Esophagus squamous epithelium (tissue), 5 donors: Measurements from ENCODE around the gene NENF. TPM values are rescaled to one million over a fixed set of nuclear protein-coding genes. Genes with fewer than 3 reads are reported as not detected.

Experiments
- DNase-seq: peaks from one replicate; lab custom pipeline; 2025; lab: John Stamatoyannopoulos, UW
- H3K27ac ChIP-seq, 4 donors: fragments of 200-600 bp; sonication (generic); one replicate each; pipeline ENCODE4 v1.5.1; 2016 to 2019; ENCODE audit warnings: mild to moderate bottlenecking in 1 of 4
- H3K27me3 ChIP-seq, 4 donors: fragments of 200-600 bp; sonication (generic); 1 replicate in 3 of 4; 2 replicates in 1 of 4; pipeline versions ENCODE4 v1.5.1 to v1.6.0; 2017 to 2021; ENCODE audit warnings: antibody characterized with exemption in 1 of 4
- H3K36me3 ChIP-seq, 3 donors: fragments of 200-600 bp; sonication (generic); one replicate each; pipeline ENCODE4 v1.5.1; 2016 to 2019
- H3K4me1 ChIP-seq, 3 donors: fragments of 200-600 bp; sonication (generic); one replicate each; pipeline ENCODE4 v1.5.1; 2017 to 2019
- H3K4me3 ChIP-seq, 4 donors: fragments of 200-600 bp; sonication (generic); 1 replicate in 3 of 4; 2 replicates in 1 of 4; pipeline ENCODE4 v1.5.1; 2016 to 2019; ENCODE audit warnings: mild to moderate bottlenecking in 2 of 4, moderate library complexity in 1 of 4
- H3K9me3 ChIP-seq, 3 donors: fragments of 200-600 bp; sonication (generic); one replicate each; pipeline ENCODE4 v1.5.1; 2016 to 2019
- CTCF ChIP-seq, 6 experiments: fragments of 450-650 bp in 4 of 6; fragments of 200-600 bp in 2 of 6; sonication (generic) in 2 of 6; IDR thresholded peaks; one replicate each; pipeline ENCODE4 v1.5.1; 2016 to 2019; ENCODE audit warnings: antibody characterized with exemption in 6 of 6, mild to moderate bottlenecking in 4 of 6, moderate library complexity in 4 of 6
- POLR2A ChIP-seq, 4 donors: fragments of 450-650 bp; IDR thresholded peaks; one replicate each; pipeline ENCODE4 v1.6.1; 2017; ENCODE audit warnings: antibody characterized with exemption in 4 of 4, mild to moderate bottlenecking in 4 of 4, moderate library complexity in 3 of 4
- whole genome bisulfite sequencing, 2 donors: methylation state at CpG; one replicate each; pipeline ENCODE4 v1.1.5; 2018; 5-methylcytosine and 5-hydroxymethylcytosine counted together
- intact Hi-C: fragments of 100-400 bp; cut with DNase I; formaldehyde crosslinking; loops from one replicate; pipeline ENCODE4 v1.15.0; 2022
- total RNA-seq, 4 donors: library from RNA; depleted of rRNA; stranded (reverse); fragments of >200 nt; gene quantifications; one replicate each; pipeline ENCODE4 v1.1.0, GENCODE V29; 2016
- donor health status: DM: yes; HTN: yes; CAD: no.

Gene NENF
- total RNA-seq, 4 donors from 2014 or later = 31.0 to 65.8 (median 42.0) TPM

- Histone ChIP-seq H3K27ac (no peak overlapping the region), H3K4me1 (peaks cover 7 to 40% (median 12%) of the 10 kb centered on the region in 3 donors), H3K4me3 (no peak overlapping the region), H3K36me3 (no peaks in the 10 kb centered on the region), H3K9me3 (no peaks in the 10 kb centered on the region), H3K27me3 (no peaks in the 10 kb centered on the region)
- WGBS, 2 donors = 89 to 95% methylated on average over 9 of the region's 9 CpGs
- intact Hi-C loops = no loop called here
- DNase-seq = no peak
- TF ChIP-seq CTCF (IDR thresholded peaks at IDR 0.05) = no peak
Measured at GRCh38 chr1:212431644-212432043, 1.1 kb upstream of the NENF start.

GRCh38 chr1:212432272-212432660 is 454 bp upstream of the NENF start:
- Histone ChIP-seq H3K4me1 (peaks cover 7 to 40% (median 12%) of the 10 kb centered on the region in 3 donors), H3K27ac (peak overlapping the region; percentile 82 to 93 (median 90)), H3K36me3 (no peaks in the 10 kb centered on the region), H3K9me3 (no peaks in the 10 kb centered on the region), H3K27me3 (no peaks in the 10 kb centered on the region), H3K4me3 (peak overlapping the region; percentile 71 to 92 (median 83))
- DNase-seq = no peak
- TF ChIP-seq CTCF (IDR thresholded peaks at IDR 0.05) (no peak), POLR2A (IDR thresholded peaks at IDR 0.05) (no peak)
- 3 to 14% methylated on average over 5 of the region's 5 CpGs for WGBS, 2 donors
- intact Hi-C loops = no loop called here

GRCh38 chr1:212433577-212434462 is 1.1 kb downstream of the NENF start:
- no peak for DNase-seq
- H3K4me3 ChIP-seq = peak overlapping the region; percentile 71 to 92 (median 83)
- WGBS, 2 donors = 57 to 59% methylated on average over 12 to 14 of the region's 17 CpGs
- intact Hi-C loops = no loop called here
- H3K36me3 ChIP-seq = no peaks in the 10 kb centered on the region
- TF ChIP-seq POLR2A (IDR thresholded peaks at IDR 0.05) = no peak
- no peak for TF ChIP-seq CTCF (IDR thresholded peaks at IDR 0.05)
- peaks cover 7 to 34% (median 12%) of the 10 kb centered on the region in 3 donors for H3K4me1 ChIP-seq
- H3K27ac ChIP-seq = peak overlapping the region; percentile 82 to 93 (median 90)
- no peaks in the 10 kb centered on the region for H3K27me3 ChIP-seq
- H3K9me3 ChIP-seq = no peaks in the 10 kb centered on the region

GRCh38 chr1:212434992-212435391 is 2.3 kb downstream of the NENF start:
- intact Hi-C loops = no loop called here

More at GRCh38 chr1:212434992-212435391, 2.3 kb downstream of the NENF start:
- no peaks in the 10 kb centered on the region for H3K9me3 ChIP-seq
- H3K36me3 ChIP-seq = no peaks in the 10 kb centered on the region
- no peaks in the 10 kb centered on the region for H3K27me3 ChIP-seq
- TF ChIP-seq POLR2A (IDR thresholded peaks at IDR 0.05) = no peak
- TF ChIP-seq CTCF (IDR thresholded peaks at IDR 0.05) = no peak
- 92 to 95% methylated on average over 4 of the region's 4 CpGs for whole genome bisulfite sequencing, 2 donors
- no peak overlapping the region for H3K27ac ChIP-seq
- no peak overlapping the region for H3K4me3 ChIP-seq
- no peak for DNase-seq
- peaks cover 7 to 29% (median 12%) of the 10 kb centered on the region in 3 donors for H3K4me1 ChIP-seq
